Mesenchymal stem cell (in vitro differentiated cells and primary cell): ENCODE measurements around the gene SP2.

Source experiments
- DNase-seq: peaks from one replicate; pipeline ENCODE4 v3.0.0-alpha.2; 2013
- H2AFZ ChIP-seq: one replicate; pipeline ENCODE4 v1.6.1; 2013; ENCODE audit warnings: low read depth, mild to moderate bottlenecking, control low read depth, inconsistent platforms, low read length, moderate library complexity
- H2AK5ac ChIP-seq: 2 replicates; pipeline ENCODE4 v1.6.1; 2013; ENCODE audit warnings: low read length, moderate library complexity, mild to moderate bottlenecking, inconsistent platforms; ENCODE audit not compliant: severe bottlenecking
- H2BK120ac ChIP-seq: one replicate; pipeline ENCODE4 v1.6.1; 2013; ENCODE audit warnings: low read depth, mild to moderate bottlenecking, inconsistent platforms, low read length, moderate library complexity
- H2BK12ac ChIP-seq, 2 experiments: one replicate each; pipeline ENCODE4 v1.6.1; 2013; ENCODE audit warnings: inconsistent platforms in 2 of 2, low read length in 2 of 2, mild to moderate bottlenecking in 2 of 2, moderate library complexity in 2 of 2, control low read depth in 1 of 2
- H2BK15ac ChIP-seq: one replicate; pipeline ENCODE4 v1.6.1; 2013; ENCODE audit warnings: mild to moderate bottlenecking, low read depth, inconsistent platforms; ENCODE audit not compliant: poor library complexity, severe bottlenecking
- H2BK5ac ChIP-seq: 2 replicates; pipeline ENCODE4 v1.6.1; 2013; ENCODE audit warnings: low read depth, mild to moderate bottlenecking, low read length, control low read depth, inconsistent platforms; ENCODE audit not compliant: poor library complexity, severe bottlenecking
- H3K14ac ChIP-seq, 2 experiments: one replicate each; pipeline ENCODE4 v1.6.1; 2013; ENCODE audit warnings: inconsistent platforms in 2 of 2, low read length in 2 of 2, control low read depth in 1 of 2, mild to moderate bottlenecking in 1 of 2, moderate library complexity in 1 of 2
- H3K18ac ChIP-seq, 2 experiments: one replicate each; pipeline ENCODE4 v1.6.1; 2013; ENCODE audit warnings: inconsistent platforms in 2 of 2, low read length in 2 of 2, control low read depth in 1 of 2, low read depth in 1 of 2, mild to moderate bottlenecking in 1 of 2
- H3K23ac ChIP-seq, 2 experiments: one replicate each; pipeline ENCODE4 v1.6.1; 2013; ENCODE audit warnings: inconsistent platforms in 2 of 2, low read length in 2 of 2, mild to moderate bottlenecking in 2 of 2, moderate library complexity in 2 of 2, control low read depth in 1 of 2
- H3K27ac ChIP-seq: 2 replicates; pipeline ENCODE4 v1.5.1; 2013; ENCODE audit warnings: mild to moderate bottlenecking, moderate library complexity, low read length, control low read depth, inconsistent platforms; ENCODE audit not compliant: poor library complexity, severe bottlenecking
- H3K27me3 ChIP-seq, 2 experiments: 2 replicates each; pipeline versions ENCODE4 v1.6.1 to v1.7.0; 2013; ENCODE audit warnings: low read length in 2 of 2, mild to moderate bottlenecking in 2 of 2, moderate library complexity in 2 of 2, control low read depth in 1 of 2, inconsistent platforms in 1 of 2; ENCODE audit not compliant: control insufficient read depth in 1 of 2, insufficient read depth in 1 of 2
- H3K36me3 ChIP-seq, 2 experiments: 2 replicates each; pipeline versions ENCODE4 v1.6.1 to v1.7.0; 2013; ENCODE audit warnings: low read length in 2 of 2, control low read depth in 1 of 2, inconsistent platforms in 1 of 2, low read depth in 1 of 2, mild to moderate bottlenecking in 1 of 2; ENCODE audit not compliant: insufficient read depth in 2 of 2, control insufficient read depth in 1 of 2
- H3K4ac ChIP-seq, 2 experiments: one replicate each; pipeline ENCODE4 v1.6.1; 2013; ENCODE audit warnings: inconsistent platforms in 2 of 2, low read length in 2 of 2, mild to moderate bottlenecking in 2 of 2, moderate library complexity in 2 of 2, control low read depth in 1 of 2, low read depth in 1 of 2
- H3K4me1 ChIP-seq: 2 replicates; pipeline ENCODE4 v1.6.1; 2013; ENCODE audit warnings: low read depth, low read length, control low read depth; ENCODE audit not compliant: control insufficient read depth, insufficient read depth
- H3K4me2 ChIP-seq: 2 replicates; pipeline ENCODE4 v1.6.1; 2013; ENCODE audit warnings: low read length, mild to moderate bottlenecking, inconsistent platforms; ENCODE audit not compliant: poor library complexity, severe bottlenecking
- H3K4me3 ChIP-seq, 2 experiments: 2 replicates each; pipeline versions ENCODE4 v1.5.1 to v1.7.0; 2013; ENCODE audit warnings: low read length in 2 of 2, mild to moderate bottlenecking in 2 of 2, control low read depth in 1 of 2, low read depth in 1 of 2; ENCODE audit not compliant: insufficient read depth in 1 of 2
- H3K79me1 ChIP-seq: replicated peaks from 2 replicates; pipeline ENCODE4 v1.6.1; 2013; ENCODE audit warnings: mild to moderate bottlenecking, control low read depth, low read length, inconsistent platforms; ENCODE audit not compliant: poor library complexity, severe bottlenecking
- H3K9ac ChIP-seq: 2 replicates; pipeline ENCODE4 v1.7.0; 2013; ENCODE audit warnings: mild to moderate bottlenecking, low read length, moderate library complexity
- H3K9me3 ChIP-seq: 2 replicates; pipeline ENCODE4 v1.7.0; 2013; ENCODE audit warnings: mild to moderate bottlenecking, low read length; ENCODE audit not compliant: control insufficient read depth
- H4K8ac ChIP-seq: one replicate; pipeline ENCODE4 v1.6.1; 2013; ENCODE audit warnings: inconsistent platforms, mild to moderate bottlenecking, low read length, moderate library complexity
- H4K91ac ChIP-seq: one replicate; pipeline ENCODE4 v1.6.1; 2013; ENCODE audit warnings: mild to moderate bottlenecking, low read length, inconsistent platforms
- WGBS: methylation state at CpG from one replicate; pipeline ENCODE4 v1.1.7; 2013; ENCODE audit warnings: mixed read lengths; 5-methylcytosine and 5-hydroxymethylcytosine counted together

The SP2 gene

GRCh38 chr17:47969930-47970724, 74.1 kb downstream of the SP2 start:
- H4K91ac ChIP-seq, result no peak overlapping the region
- H3K4me2 ChIP-seq, result peak overlapping the region; percentile 41
- no peak overlapping the region for H2BK120ac ChIP-seq
- H3K14ac ChIP-seq, result no peak overlapping the region
- H3K27me3 ChIP-seq, result no peaks in the 10 kb centered on the region
- H2BK12ac ChIP-seq, result peak overlapping the region; percentile 14 to 46
- no peak for DNase-seq
- H3K27ac ChIP-seq, result no peak overlapping the region
- peak overlapping the region in 1 of 2 experiments; percentile 7 for H3K18ac ChIP-seq
- peak overlapping the region in 1 of 2 experiments; percentile 60 for H3K4me3 ChIP-seq
- no peak overlapping the region for H2BK5ac ChIP-seq
- peaks cover 9% of the 10 kb centered on the region for H3K79me1 ChIP-seq
- 60% methylated on average over 15 of the region's 15 CpGs for WGBS
- peak overlapping the region; percentile 21 for H4K8ac ChIP-seq
- H3K36me3 ChIP-seq, result peaks cover 9 to 22% of the 10 kb centered on the region in 2 experiments
- H2AK5ac ChIP-seq, result no peak overlapping the region
- H3K9me3 ChIP-seq, result no peaks in the 10 kb centered on the region
- no peak overlapping the region for H2BK15ac ChIP-seq
- no peak overlapping the region for H3K23ac ChIP-seq
- H3K9ac ChIP-seq, result peak overlapping the region; percentile 23
- peaks cover 12% of the 10 kb centered on the region for H3K4me1 ChIP-seq
- peak overlapping the region; percentile 3 for H2AFZ ChIP-seq
- H3K4ac ChIP-seq, result peak overlapping the region; percentile 5 to 35

DNA sequence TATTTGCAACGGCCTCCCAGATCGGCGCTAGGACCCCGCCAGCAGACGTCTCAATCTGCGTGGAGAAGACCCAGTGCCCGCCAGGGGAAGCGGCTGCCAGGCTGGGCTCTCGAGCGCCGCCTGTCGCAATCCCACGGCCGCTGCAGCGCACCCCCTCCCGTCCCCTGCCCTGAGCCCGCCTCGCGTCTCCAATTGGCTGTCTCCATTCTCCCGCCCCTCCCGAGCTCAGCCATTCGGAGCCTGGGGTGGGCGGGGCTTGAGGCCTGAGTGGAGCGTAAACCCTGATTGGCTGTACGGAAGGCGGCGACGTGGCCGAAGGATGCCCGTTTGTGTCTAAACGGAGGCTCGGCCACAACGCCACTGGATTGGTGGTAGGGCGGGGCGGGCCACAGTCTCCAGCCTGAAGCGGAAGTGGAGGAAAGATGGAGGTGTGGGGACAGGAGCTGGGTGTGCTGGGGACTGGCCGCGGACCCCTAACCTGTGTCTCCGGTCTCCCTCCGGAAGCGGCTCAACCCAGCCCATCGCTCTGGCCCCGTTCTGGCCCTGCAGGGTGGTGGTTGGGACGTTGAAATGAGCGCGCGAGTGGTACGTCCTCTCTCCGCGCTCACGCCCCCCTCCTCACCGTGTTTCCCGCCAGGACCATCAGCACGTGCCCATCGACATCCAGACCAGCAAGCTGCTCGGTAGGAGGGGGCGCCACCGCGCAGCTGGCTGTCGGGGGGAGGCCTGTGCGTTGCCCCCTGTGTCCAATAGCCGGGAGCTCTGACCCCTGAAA, 74.9 kb downstream of the SP2 start, which contains the start of gene CDK5RAP3:
TSS of gene CDK5RAP3 (plus strand) at position 389 of the 775 bp plus-strand sequence. CDS start at position 423, 34 bp downstream.
- Histone ChIP-seq H2BK12ac (peak within 1 kb of the TSS; percentile 14 to 46), H3K23ac (no peak within 1 kb of the TSS), H2BK120ac (no peak within 1 kb of the TSS), H3K4me3 (peak within 1 kb of the TSS; percentile 68 to 100), H3K27me3 (no peaks in the 10 kb centered on the region), H3K79me1 (peaks cover 9% of the 10 kb centered on the region), H2AFZ (peak within 1 kb of the TSS; percentile 59), H3K36me3 (peaks cover 17 to 29% of the 10 kb centered on the region in 2 experiments), H4K8ac (peak within 1 kb of the TSS; percentile 30), H2AK5ac (no peak within 1 kb of the TSS), H3K14ac (peak within 1 kb of the TSS in 1 of 2 experiments; percentile 50), H3K4ac (peak within 1 kb of the TSS; percentile 39 to 56), H4K91ac (peak within 1 kb of the TSS; percentile 87), H2BK15ac (no peak within 1 kb of the TSS), H2BK5ac (no peak within 1 kb of the TSS), H3K4me1 (peaks cover 12% of the 10 kb centered on the region), H3K4me2 (peak within 1 kb of the TSS; percentile 62), H3K9ac (peak within 1 kb of the TSS; percentile 96), H3K27ac (no peak within 1 kb of the TSS), H3K9me3 (no peaks in the 10 kb centered on the region), H3K18ac (peak within 1 kb of the TSS; percentile 2 to 67)
- peak; percentile 99 for DNase-seq
- WGBS, result 2% methylated on average over 51 of the region's 62 CpGs

DNA sequence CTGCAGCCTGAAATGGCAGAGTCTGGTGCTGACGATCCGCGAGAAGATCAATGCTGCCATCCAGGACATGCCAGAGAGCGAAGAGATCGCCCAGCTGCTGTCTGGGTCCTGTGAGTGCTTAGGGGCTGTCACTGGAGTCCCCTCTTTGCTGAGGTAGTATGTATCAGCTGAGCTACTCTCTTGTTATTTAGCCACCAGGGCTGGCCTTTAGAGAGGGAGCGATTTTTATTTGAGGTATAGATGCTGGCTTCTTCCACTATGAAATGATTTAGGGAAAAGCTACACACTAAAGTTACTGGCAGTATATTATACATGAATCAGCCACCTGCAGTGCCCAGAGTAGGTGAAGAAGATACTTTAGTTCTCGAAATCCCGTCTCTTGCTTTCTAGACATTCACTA, 77.5 kb downstream of the SP2 start:
- H3K14ac ChIP-seq, result no peak overlapping the region
- WGBS, result 98% methylated on average over 6 of the region's 8 CpGs
- H3K18ac ChIP-seq, result no peak overlapping the region
- H3K36me3 ChIP-seq, result peaks cover 33 to 49% of the 10 kb centered on the region in 2 experiments
- H4K8ac ChIP-seq, result no peak overlapping the region
- H2AK5ac ChIP-seq, result no peak overlapping the region
- DNase-seq, result no peak
- H3K79me1 ChIP-seq, result peaks cover 9% of the 10 kb centered on the region
- no peak overlapping the region for H3K9ac ChIP-seq
- H2AFZ ChIP-seq, result no peak overlapping the region
- no peaks in the 10 kb centered on the region for H3K9me3 ChIP-seq
- no peak overlapping the region for H3K4ac ChIP-seq
- H3K27me3 ChIP-seq, result no peaks in the 10 kb centered on the region
- no peak overlapping the region for H3K27ac ChIP-seq
- H3K4me1 ChIP-seq, result peaks cover 5% of the 10 kb centered on the region
- no peak overlapping the region for H3K4me2 ChIP-seq
- H2BK12ac ChIP-seq, result no peak overlapping the region
- no peak overlapping the region for H3K4me3 ChIP-seq
- H2BK15ac ChIP-seq, result no peak overlapping the region
- H2BK5ac ChIP-seq, result no peak overlapping the region
- no peak overlapping the region for H4K91ac ChIP-seq
- H3K23ac ChIP-seq, result no peak overlapping the region
- H2BK120ac ChIP-seq, result no peak overlapping the region
